Fibroblast of lung (primary cell): ENCODE data around the gene ESR2.

Source experiments
- EZH2 ChIP-seq: IDR thresholded peaks from 2 replicates; pipeline ENCODE4 v1.5.1; 2012; ENCODE audit warnings: low read length, control low read depth, mild to moderate bottlenecking; ENCODE audit errors: missing control alignments
- TF ChIP-seq, protein P1 (sequence below), 2 donors: IDR thresholded peaks in 1 of 2; conservative IDR thresholded peaks in 1 of 2; 1 replicate in 1 of 2; 2 replicates in 1 of 2; pipeline ENCODE4 v1.5.1; 2011 to 2012; ENCODE audit warnings: low read length in 2 of 2, control low read depth in 1 of 2, inconsistent platforms in 1 of 2, low read depth in 1 of 2, mild to moderate bottlenecking in 1 of 2

DNA sequence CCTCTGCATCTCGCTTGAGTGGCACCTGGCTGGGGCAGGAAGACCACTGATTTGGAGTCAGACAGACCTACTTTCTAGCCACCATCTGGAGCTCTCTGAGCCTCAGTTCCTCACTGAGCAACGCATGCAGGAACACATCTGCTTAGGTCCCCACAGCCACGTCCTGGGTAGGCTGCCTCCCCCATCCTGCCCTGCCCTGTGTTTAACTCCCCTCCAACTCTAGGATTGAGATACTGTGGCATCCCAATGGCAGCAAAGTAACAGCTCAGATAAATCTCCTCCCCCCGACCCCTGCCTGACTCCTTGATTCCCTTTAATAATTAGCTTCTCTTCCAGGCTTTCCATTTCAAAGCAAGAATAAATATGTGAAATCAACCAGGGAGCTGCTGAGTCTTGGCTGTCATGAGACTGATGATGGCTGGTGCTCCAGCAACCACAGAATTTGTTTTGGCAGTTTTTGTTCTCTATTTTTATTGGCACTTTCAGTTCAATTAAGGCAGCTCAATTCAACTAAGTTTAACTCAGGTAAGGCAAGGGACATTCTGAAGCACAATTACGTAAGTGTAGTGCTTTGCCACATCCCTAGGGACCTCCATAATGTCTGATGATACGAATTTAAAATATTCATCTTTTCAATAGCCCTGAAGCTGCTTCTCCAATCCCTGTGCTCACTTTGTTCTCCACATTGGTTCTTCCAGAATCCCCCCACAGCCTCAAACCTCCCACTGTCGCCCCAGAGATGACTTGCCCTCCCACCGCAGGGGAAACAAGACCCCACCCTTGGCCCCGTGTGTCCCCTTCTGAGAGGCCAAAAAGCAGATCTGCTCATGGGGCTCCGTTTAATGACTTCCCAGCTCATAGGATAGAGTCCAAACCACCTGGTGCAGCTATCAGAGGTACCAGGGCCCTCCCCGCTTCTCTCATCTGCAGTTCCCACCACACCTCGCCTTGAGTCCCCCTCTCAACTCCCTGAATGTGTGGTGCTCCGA, 58.2 kb downstream of the ESR2 start:
- TF ChIP-seq EZH2 = no peak
- TF ChIP-seq, protein P1, sequence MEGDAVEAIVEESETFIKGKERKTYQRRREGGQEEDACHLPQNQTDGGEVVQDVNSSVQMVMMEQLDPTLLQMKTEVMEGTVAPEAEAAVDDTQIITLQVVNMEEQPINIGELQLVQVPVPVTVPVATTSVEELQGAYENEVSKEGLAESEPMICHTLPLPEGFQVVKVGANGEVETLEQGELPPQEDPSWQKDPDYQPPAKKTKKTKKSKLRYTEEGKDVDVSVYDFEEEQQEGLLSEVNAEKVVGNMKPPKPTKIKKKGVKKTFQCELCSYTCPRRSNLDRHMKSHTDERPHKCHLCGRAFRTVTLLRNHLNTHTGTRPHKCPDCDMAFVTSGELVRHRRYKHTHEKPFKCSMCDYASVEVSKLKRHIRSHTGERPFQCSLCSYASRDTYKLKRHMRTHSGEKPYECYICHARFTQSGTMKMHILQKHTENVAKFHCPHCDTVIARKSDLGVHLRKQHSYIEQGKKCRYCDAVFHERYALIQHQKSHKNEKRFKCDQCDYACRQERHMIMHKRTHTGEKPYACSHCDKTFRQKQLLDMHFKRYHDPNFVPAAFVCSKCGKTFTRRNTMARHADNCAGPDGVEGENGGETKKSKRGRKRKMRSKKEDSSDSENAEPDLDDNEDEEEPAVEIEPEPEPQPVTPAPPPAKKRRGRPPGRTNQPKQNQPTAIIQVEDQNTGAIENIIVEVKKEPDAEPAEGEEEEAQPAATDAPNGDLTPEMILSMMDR (conservative IDR thresholded peaks at IDR 0.05 in 1 of 2, IDR thresholded peaks at IDR 0.05 in 1 of 2; ENCODE audit: low read depth in 1 of 2, low read length in 2 of 2) = no peak
